ENCODE data around the gene KRCC1.

Gene KRCC1

GRCh38 chr2:88016086-88016959, 39.3 kb downstream of the KRCC1 start, which contains the start of gene RNU2-63P:
RNU2-63P (minus strand) TSS chr2:88016547.
- in situ Hi-C loops (cut with HindIII; ENCODE audit: low pct_ligation_motif_present, low sequenced_read_pairs), result no loop called here
- Histone ChIP-seq H3K36me3 (replicated peaks) (no peaks in the 10 kb centered on the region), H3K4me3 (ENCODE audit: low read depth, low read length) (peak within 1 kb of the TSS; percentile 81), H3K27me3 (replicated peaks) (no peaks in the 10 kb centered on the region), H3K27ac (peak within 1 kb of the TSS; percentile 99)
- DNase-seq, result peak; percentile 89
- TF ChIP-seq, protein P1, sequence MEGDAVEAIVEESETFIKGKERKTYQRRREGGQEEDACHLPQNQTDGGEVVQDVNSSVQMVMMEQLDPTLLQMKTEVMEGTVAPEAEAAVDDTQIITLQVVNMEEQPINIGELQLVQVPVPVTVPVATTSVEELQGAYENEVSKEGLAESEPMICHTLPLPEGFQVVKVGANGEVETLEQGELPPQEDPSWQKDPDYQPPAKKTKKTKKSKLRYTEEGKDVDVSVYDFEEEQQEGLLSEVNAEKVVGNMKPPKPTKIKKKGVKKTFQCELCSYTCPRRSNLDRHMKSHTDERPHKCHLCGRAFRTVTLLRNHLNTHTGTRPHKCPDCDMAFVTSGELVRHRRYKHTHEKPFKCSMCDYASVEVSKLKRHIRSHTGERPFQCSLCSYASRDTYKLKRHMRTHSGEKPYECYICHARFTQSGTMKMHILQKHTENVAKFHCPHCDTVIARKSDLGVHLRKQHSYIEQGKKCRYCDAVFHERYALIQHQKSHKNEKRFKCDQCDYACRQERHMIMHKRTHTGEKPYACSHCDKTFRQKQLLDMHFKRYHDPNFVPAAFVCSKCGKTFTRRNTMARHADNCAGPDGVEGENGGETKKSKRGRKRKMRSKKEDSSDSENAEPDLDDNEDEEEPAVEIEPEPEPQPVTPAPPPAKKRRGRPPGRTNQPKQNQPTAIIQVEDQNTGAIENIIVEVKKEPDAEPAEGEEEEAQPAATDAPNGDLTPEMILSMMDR (IDR thresholded peaks at IDR 0.05; ENCODE audit: low read depth, low read length, missing control alignments), result no peak

DNA sequence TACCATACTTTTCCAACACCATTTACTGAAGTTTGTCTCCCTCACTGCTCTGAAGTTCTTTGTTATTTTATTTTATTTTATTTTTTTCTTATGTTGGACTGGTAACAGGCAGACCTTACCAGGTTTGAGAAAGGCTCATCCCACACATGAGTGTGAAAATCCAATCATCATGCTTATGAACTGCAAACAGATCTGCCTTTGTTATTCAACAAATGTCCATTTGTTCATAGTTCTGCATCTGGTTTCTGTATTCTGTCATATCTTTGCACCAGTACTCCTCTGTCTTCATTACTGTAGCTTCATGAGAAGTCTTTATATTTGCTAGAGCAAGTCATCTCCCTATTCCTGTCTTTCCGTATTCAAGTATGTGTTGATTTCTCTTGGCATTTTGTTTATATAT, 44.6 kb downstream of the KRCC1 start:
- no peaks in the 10 kb centered on the region for H3K27me3 ChIP-seq (replicated peaks)
- in situ Hi-C loops (cut with HindIII; ENCODE audit: low pct_ligation_motif_present, low sequenced_read_pairs), result no loop called here
- no peak for DNase-seq
- TF ChIP-seq, protein P1 (IDR thresholded peaks at IDR 0.05; ENCODE audit: low read depth, low read length, missing control alignments), result no peak
- H3K27ac ChIP-seq, result no peak overlapping the region
- no peaks in the 10 kb centered on the region for H3K36me3 ChIP-seq (replicated peaks)
- no peak overlapping the region for H3K4me3 ChIP-seq (ENCODE audit: low read depth, low read length)

DNA sequence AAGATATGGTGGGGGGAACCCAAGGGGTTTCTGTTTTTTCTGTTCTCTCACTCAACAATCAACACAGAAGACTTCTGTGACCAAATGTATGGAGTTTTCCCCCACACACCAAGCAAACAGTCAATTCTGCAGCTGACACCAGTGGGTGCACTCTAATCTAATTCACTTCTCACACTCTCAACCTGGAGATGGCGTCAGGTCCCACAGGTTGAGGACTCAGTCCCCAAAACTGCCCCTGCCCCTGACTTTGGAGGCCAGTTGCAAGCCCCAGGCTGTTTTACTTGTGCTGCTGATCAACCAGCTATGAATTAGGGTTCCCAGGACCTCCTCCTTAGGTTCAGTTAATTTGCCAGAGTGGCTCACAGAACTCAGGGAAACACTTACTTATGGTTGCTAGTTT, 45.4 kb downstream of the KRCC1 start:
- DNase-seq, result no peak
- TF ChIP-seq, protein P1 (IDR thresholded peaks at IDR 0.05; ENCODE audit: low read depth, low read length, missing control alignments), result no peak

DNA sequence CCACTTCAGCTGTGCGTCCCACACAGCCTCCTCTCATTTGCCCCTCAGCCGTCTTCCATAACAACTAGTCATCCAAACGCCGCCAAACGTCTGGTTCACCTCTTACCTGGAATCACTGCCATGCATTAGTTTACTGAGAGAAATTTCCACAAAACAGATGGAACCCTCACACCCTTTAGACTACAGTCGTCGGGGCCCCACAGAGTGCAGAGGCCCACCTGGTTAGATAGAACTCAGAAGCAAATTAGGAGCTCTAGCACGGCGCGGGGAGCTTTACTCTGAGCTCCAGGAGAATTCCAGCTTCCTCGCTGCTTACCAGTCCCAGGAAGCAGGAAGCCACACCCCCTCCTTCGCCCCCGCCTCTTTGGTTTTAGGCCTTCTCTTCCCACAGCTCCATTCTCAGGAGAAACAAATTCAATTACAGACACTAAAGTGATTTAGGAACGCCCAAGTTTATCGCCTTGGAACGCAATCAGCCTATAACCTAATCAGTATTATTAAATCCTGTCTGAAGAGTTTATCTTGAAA, 48.6 kb downstream of the KRCC1 start:
- H3K27ac ChIP-seq, result no peak overlapping the region
- no peak for DNase-seq
- TF ChIP-seq, protein P1 (IDR thresholded peaks at IDR 0.05; ENCODE audit: low read depth, low read length, missing control alignments), result no peak
- no peaks in the 10 kb centered on the region for H3K36me3 ChIP-seq (replicated peaks)
- H3K27me3 ChIP-seq (replicated peaks), result no peaks in the 10 kb centered on the region
- in situ Hi-C loops (cut with HindIII; ENCODE audit: low pct_ligation_motif_present, low sequenced_read_pairs), result no loop called here
- no peak overlapping the region for H3K4me3 ChIP-seq (ENCODE audit: low read depth, low read length)

More for the DNA sequence above, 45.4 kb downstream of the KRCC1 start:
- Histone ChIP-seq H3K27me3 (replicated peaks) (no peaks in the 10 kb centered on the region), H3K4me3 (ENCODE audit: low read depth, low read length) (no peak overlapping the region), H3K36me3 (replicated peaks) (no peaks in the 10 kb centered on the region), H3K27ac (no peak overlapping the region)
- in situ Hi-C loops (cut with HindIII; ENCODE audit: low pct_ligation_motif_present, low sequenced_read_pairs), result no loop called here

DNA sequence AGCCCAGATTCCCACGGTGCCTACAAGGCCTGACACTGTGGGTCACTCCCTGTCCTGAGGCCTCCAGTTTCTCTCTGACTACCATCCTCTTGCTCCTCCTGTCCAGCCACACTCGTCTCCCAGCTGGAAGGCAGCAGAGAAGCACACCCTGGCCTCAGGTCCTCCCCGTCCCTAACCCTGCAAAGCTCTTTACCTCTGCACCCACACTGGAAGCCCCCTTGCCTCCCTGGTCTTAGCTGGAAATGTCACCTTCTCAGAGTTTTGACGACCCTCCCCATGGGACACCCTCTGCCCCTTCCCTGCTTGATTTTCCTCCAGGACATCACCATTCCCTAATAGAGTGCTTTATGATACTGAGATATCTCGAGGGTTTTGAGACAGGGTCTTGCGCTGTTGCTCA, 49.8 kb downstream of the KRCC1 start:
- TF ChIP-seq, protein P1 (IDR thresholded peaks at IDR 0.05; ENCODE audit: low read depth, low read length, missing control alignments), result no peak
- DNase-seq, result no peak
- Histone ChIP-seq H3K4me3 (ENCODE audit: low read depth, low read length) (no peak overlapping the region), H3K36me3 (replicated peaks) (no peaks in the 10 kb centered on the region), H3K27me3 (replicated peaks) (no peaks in the 10 kb centered on the region), H3K27ac (no peak overlapping the region)
- in situ Hi-C loops (cut with HindIII; ENCODE audit: low pct_ligation_motif_present, low sequenced_read_pairs), result no loop called here
